ENCODE results near the gene ELAVL2. TPM values are rescaled to one million over a fixed set of nuclear protein-coding genes. Genes with fewer than 3 reads are reported as not detected.

ELAVL2 gene
- total and polyA plus RNA-seq, 9 of the 15 experiments (the other 6 are each of a cell fraction or from before 2014, with no cell fraction given), result not detected

DNA sequence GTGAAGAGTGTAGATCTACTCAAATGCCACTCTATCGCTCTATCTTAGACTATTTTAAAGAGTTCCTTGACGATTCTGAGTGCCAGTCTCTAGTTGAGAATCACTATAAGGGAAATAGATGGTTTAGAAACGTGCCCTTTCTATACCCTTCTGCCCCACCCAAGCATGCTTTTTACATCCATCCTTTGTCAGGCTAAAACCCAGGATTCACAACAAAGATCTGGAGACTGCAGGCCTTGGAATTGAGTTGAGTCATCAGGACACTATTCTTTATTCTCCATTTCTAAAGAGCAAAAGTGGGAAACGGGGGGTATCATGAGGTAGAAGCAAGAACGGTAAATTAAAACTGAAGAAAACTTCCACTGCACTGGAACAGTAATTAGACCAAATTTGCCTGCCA, 48.7 kb downstream of the ELAVL2 start:
- WGBS (ENCODE audit: insufficient coverage, low coverage, missing lambda C conversion rate), result no CpG with 5 or more reads among the region's 5 CpGs
- Histone ChIP-seq H2AFZ (ENCODE audit: low read depth, low read length) (no peak overlapping the region), H4K20me1 (replicated peaks; ENCODE audit: control insufficient read depth, insufficient read depth, low read length) (no peaks in the 10 kb centered on the region), H3K79me2 (ENCODE audit: control insufficient read depth, insufficient read depth, low read length) (no peaks in the 10 kb centered on the region), H3K27ac (ENCODE audit: extremely low read depth, low read depth, low read length) (no peak overlapping the region), H3K27me3 (ENCODE audit: control insufficient read depth in 2 of 2, insufficient read depth in 2 of 2, low read length in 2 of 2) (no peaks in the 10 kb centered on the region), H3K4me2 (ENCODE audit: insufficient read depth, low read length) (no peak overlapping the region), H3K4me1 (replicated peaks in 1 of 2; ENCODE audit: control insufficient read depth in 2 of 2, insufficient read depth in 2 of 2, low read length in 2 of 2) (no peaks in the 10 kb centered on the region), H3K4me3 (no peak overlapping the region), H3K9me3 (replicated peaks; ENCODE audit: control insufficient read depth, insufficient read depth, low read depth, low read length) (no peaks in the 10 kb centered on the region), H3K36me3 (ENCODE audit: control insufficient read depth, insufficient read depth, low read length) (no peaks in the 10 kb centered on the region), H3K9me1 (ENCODE audit: control insufficient read depth, insufficient read depth, low read length) (no peaks in the 10 kb centered on the region), H3K9ac (ENCODE audit: insufficient read depth in 1 of 2, low read depth in 2 of 2, low read length in 2 of 2) (no peak overlapping the region)
- DNase-seq (ENCODE audit: extremely low read depth in 1 of 4, low spot score in 3 of 4) (no peak), ATAC-seq (no peak), FAIRE-seq (no peak)
- in situ Hi-C loops (cut with MboI) (no loop called here), intact Hi-C loops (cut with micrococcal nuclease) (no loop called here)
- CTCF ChIA-PET (ENCODE audit: low intra/inter-chr PET ratio), result no interaction called here
- no TSS peak for BruUV-seq (replicated peaks)
- POLR2A ChIA-PET, result no interaction called here
- TF ChIP-seq SAFB2 (IDR thresholded peaks at IDR 0.05; ENCODE audit: borderline replicate concordance, low read depth, low read length, severe bottlenecking) (no peak), EGR1 (conservative IDR thresholded peaks at IDR 0.05) (no peak), RBM15 (IDR thresholded peaks at IDR 0.05; ENCODE audit: insufficient read depth, low read length) (no peak), ZNF695 (CRISPR knock-in tag; IDR thresholded peaks at IDR 0.05) (no peak), ZNF444 (CRISPR knock-in tag; IDR thresholded peaks at IDR 0.05) (no peak), TFAM (CRISPR knock-in tag; conservative IDR thresholded peaks at IDR 0.05) (no peak), ESRRB (CRISPR knock-in tag; IDR thresholded peaks at IDR 0.05; ENCODE audit: borderline replicate concordance) (no peak)
- TF ChIP-seq, protein P1, sequence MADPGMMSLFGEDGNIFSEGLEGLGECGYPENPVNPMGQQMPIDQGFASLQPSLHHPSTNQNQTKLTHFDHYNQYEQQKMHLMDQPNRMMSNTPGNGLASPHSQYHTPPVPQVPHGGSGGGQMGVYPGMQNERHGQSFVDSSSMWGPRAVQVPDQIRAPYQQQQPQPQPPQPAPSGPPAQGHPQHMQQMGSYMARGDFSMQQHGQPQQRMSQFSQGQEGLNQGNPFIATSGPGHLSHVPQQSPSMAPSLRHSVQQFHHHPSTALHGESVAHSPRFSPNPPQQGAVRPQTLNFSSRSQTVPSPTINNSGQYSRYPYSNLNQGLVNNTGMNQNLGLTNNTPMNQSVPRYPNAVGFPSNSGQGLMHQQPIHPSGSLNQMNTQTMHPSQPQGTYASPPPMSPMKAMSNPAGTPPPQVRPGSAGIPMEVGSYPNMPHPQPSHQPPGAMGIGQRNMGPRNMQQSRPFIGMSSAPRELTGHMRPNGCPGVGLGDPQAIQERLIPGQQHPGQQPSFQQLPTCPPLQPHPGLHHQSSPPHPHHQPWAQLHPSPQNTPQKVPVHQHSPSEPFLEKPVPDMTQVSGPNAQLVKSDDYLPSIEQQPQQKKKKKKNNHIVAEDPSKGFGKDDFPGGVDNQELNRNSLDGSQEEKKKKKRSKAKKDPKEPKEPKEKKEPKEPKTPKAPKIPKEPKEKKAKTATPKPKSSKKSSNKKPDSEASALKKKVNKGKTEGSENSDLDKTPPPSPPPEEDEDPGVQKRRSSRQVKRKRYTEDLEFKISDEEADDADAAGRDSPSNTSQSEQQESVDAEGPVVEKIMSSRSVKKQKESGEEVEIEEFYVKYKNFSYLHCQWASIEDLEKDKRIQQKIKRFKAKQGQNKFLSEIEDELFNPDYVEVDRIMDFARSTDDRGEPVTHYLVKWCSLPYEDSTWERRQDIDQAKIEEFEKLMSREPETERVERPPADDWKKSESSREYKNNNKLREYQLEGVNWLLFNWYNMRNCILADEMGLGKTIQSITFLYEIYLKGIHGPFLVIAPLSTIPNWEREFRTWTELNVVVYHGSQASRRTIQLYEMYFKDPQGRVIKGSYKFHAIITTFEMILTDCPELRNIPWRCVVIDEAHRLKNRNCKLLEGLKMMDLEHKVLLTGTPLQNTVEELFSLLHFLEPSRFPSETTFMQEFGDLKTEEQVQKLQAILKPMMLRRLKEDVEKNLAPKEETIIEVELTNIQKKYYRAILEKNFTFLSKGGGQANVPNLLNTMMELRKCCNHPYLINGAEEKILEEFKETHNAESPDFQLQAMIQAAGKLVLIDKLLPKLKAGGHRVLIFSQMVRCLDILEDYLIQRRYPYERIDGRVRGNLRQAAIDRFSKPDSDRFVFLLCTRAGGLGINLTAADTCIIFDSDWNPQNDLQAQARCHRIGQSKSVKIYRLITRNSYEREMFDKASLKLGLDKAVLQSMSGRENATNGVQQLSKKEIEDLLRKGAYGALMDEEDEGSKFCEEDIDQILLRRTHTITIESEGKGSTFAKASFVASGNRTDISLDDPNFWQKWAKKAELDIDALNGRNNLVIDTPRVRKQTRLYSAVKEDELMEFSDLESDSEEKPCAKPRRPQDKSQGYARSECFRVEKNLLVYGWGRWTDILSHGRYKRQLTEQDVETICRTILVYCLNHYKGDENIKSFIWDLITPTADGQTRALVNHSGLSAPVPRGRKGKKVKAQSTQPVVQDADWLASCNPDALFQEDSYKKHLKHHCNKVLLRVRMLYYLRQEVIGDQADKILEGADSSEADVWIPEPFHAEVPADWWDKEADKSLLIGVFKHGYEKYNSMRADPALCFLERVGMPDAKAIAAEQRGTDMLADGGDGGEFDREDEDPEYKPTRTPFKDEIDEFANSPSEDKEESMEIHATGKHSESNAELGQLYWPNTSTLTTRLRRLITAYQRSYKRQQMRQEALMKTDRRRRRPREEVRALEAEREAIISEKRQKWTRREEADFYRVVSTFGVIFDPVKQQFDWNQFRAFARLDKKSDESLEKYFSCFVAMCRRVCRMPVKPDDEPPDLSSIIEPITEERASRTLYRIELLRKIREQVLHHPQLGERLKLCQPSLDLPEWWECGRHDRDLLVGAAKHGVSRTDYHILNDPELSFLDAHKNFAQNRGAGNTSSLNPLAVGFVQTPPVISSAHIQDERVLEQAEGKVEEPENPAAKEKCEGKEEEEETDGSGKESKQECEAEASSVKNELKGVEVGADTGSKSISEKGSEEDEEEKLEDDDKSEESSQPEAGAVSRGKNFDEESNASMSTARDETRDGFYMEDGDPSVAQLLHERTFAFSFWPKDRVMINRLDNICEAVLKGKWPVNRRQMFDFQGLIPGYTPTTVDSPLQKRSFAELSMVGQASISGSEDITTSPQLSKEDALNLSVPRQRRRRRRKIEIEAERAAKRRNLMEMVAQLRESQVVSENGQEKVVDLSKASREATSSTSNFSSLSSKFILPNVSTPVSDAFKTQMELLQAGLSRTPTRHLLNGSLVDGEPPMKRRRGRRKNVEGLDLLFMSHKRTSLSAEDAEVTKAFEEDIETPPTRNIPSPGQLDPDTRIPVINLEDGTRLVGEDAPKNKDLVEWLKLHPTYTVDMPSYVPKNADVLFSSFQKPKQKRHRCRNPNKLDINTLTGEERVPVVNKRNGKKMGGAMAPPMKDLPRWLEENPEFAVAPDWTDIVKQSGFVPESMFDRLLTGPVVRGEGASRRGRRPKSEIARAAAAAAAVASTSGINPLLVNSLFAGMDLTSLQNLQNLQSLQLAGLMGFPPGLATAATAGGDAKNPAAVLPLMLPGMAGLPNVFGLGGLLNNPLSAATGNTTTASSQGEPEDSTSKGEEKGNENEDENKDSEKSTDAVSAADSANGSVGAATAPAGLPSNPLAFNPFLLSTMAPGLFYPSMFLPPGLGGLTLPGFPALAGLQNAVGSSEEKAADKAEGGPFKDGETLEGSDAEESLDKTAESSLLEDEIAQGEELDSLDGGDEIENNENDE (IDR thresholded peaks at IDR 0.05; ENCODE audit: low read depth, low read length), result no peak
